HG02852 (cell line): ENCODE data around the gene LCOR.
A peak's percentile ranks its signal among the peaks of the same experiment; 100 is the strongest.
"Not testable (repeated sequence)": the region's sequence is repeated elsewhere in the genome, so short reads cannot be mapped to it uniquely, and the experiment has no call there.

Experiments
- ATAC-seq: cut with Tn5 transposase; IDR thresholded peaks from one replicate; pipeline ENCODE4 v1.9.1; 2021; ENCODE audit warnings: mild to moderate bottlenecking, moderate library complexity; ENCODE audit not compliant: unreplicated experiment

LCOR gene

DNA sequence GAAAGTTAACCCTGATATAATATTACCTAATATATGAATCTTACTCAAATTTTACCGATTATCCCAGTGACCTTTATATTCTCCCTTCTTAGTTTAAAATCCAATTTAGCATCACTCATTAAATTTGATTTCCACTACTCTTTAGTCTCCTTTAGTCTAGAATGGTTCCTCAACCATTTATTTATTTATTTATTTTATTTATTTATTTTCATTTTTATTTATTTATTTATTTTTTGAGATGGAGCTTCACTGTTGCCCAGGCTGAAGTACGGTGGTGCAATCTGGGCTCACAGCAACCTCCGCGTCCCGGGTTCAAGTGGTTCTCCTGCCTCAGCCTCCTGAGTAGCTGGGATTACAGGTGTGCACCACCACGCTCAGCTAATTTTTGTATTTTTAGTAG, 92.8 kb downstream of the LCOR start:
- ATAC-seq: no peak

DNA sequence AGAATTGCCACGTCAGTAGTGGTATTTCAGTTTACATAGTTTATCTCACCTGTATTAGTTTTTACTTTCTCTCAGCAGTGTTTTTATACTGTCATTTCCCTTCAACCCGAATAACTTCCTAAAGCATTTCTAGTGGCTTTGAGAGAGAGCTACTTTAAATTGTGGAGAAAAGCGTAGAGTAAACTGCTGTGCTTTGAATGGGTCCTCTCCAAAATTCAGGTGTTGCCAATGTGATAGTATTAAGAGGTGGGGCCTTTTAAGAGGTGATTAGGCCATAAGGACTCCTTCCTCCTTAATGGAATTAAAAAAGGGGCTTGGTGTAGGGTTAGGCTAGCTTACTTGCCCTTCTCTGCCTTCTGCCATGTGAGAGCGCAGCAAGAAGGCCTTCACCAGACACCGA, 98.4 kb downstream of the LCOR start:
- no peak for ATAC-seq

DNA sequence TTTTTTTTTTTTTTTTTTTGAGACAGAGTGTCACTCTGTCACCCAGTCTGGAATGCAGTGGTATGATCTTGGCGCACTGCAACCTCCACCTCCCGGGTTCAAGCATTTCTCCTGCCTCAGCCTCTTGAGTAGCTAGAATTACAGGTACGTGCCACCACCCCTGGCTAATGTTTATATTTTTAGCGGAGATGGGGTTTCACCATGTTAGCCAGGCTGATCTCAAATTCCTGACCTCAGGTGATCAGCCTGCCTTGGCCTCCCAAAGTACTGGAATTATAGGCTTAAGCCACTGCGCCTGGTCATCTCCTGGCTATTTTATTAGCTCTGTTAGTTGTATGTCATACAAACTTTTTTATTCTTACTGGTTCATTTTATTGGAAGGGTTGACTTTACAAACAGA, 103.0 kb downstream of the LCOR start:
- ATAC-seq: no peak

DNA sequence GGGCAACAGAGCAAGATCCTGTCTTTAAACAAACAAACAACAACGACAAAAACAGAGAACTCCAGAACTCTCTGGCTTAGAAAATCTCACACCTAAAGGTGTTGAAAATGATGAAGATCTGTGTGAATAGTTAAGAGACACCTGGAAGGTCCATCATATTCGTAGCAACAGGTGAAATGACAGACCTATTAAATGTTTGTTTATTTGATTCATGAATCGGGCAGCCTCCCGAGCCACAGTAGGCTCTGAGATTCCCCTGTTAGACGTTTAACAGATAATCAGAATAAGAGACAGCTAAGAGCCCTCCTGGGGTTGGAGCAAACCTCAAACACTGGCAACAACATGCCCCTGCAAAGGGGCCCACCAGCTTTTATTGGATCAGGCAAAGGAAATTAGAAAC, 103.7 kb downstream of the LCOR start:
- no peak for ATAC-seq

DNA sequence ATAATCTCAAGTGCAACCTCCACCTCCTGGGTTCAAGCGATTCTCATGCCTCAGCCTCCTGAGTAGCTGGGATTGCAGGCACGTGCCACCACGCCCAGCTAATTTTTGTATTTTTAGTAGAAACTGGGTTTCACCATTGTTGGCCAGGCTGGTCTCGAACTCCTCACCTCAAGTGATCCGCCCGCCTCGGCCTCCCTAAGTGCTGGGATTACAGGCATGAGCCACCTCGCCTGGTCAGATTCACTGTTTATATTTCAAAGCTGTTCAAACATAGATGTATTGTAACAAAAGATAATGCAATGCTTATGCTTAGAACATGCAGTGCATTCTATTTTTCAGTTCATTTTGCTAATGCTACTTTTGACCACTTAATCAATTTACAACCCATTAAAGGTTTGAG, 111.1 kb downstream of the LCOR start:
- ATAC-seq: not testable (repeated sequence)

DNA sequence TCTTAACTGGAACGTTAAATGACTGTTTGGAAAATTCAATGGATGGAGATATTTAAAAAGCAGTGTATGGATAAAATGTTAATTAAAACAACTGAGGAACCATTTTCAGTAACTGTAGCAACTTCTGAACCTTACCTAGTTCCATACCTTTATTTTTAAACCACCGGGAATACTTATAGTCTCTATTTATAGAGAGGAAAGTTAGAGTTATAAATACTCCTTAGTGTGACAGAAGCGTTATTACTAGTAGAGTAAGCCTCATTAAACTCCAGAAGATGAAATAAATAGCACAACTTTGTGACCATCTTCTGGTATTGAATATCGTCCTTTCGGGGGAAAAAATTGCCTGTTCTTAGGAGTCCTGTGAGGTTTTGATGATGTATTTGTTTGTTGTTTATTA, 114.9 kb downstream of the LCOR start:
- no peak for ATAC-seq

DNA sequence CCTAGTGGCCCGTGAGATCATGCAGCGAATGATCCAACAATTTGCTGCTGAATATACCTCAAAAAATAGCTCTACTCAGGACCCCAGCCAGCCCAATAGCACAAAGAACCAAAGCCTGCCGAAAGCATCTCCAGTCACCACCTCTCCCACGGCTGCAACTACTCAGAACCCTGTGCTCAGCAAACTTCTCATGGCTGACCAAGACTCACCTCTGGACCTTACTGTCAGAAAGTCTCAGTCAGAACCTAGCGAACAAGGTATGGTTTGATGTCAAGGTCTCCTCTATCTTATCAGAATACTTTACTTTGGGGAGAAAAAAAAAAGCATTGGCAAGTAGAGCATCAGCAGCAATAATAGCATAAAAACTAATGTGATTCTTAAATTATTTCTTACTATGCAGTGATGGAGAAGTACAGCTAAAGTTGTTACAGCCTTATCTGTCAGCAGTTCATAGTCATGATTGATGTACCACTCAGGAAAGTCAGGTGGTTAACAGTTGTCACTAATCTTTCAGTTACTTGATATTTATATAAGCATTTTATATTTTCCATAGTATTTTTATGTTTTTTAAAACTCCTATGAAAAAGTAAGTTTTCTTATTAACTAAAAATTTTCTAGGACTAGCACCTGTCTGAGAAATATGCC, 117.1 kb downstream of the LCOR start:
- ATAC-seq: no peak

DNA sequence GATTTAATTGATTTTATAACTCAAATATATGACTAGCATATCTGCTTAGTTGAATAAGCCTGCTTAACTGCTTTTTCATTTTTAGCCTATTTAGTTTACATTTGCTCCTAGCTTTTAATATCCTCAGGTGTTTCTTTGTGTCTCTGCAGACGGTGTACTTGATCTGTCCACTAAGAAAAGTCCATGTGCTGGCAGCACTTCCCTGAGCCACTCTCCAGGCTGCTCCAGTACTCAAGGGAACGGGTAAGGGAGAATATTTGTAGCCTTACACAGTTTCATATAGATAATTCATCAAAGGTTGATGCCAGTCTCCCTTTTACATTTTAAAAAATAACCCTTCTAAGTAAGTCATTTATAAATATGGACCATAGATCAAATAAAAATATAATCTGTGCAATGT, 119.9 kb downstream of the LCOR start:
- ATAC-seq: no peak

DNA sequence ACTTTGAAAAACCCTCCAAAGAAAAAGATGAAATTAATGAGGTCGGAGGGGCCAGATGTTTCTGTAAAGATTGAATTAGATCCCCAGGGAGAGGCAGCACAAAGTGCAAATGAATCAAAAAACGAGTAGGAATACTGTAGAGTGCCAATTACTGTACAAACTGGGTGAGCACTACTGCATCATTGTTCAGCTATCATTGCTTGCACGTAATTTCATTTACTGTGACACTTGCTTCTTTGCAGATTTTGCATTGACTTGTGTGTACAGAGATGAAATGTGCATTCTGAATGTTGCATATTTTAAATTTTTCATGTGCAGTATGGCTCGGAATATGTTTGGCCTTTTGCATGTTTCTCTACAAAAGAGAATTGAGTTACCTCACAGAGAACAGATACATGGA, 123.7 kb downstream of the LCOR start:
- ATAC-seq: no peak

DNA sequence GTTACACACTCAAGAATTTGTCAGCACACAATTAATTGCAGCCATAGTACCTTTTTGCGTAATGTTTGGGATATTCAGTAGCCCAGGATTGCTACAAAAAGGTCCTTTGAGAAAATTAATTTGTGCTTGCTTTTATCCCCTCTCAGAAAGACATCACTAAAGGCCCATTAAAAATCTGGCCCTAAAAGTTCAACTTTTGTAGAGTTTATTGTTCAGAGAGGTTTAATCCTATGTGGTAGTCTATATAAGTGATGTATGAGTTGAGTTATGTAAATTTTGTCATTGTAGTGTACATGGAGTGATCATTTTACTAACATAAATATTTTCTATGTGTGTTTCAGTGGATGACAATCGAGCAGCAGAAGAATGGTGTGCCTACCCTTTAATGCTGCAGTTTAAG, 126.0 kb downstream of the LCOR start:
- no peak for ATAC-seq

DNA sequence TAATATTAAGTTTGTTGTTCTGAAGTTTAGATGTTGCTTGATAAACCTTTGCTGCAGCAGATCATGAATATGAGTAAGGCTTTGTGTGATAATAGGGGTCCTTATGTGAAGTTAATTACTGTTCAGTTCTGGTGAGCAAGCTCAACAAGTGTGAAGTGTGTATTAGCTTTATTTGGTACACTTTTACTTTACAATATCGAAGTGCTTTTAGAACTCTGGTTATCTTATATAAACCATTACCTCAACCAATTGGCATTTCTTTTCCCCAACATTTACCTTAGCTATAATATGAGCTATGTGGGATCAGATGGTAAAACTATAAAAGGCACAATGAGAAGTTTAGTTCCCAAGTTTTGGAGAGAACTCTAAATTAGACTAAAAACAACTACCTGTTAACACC, 127.6 kb downstream of the LCOR start:
- ATAC-seq: no peak

DNA sequence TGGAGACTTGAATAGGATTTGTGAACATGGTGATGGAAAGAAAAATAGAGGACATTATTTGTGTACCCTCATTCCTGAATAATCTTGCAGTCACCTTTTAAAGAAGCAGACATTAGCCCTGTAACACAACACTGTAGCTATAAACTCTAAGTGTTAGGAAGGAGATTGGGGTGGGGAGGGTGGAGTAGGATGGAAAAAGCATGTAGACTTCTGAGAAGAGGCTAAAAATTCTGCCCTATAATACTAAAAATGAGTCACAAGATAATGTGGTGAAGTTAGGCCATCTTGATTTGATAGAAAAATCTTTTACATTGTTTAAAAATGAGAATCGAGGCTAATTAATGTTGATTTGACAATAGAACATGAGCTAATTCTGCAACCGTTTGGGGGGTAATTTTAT, 128.8 kb downstream of the LCOR start:
- no peak for ATAC-seq

DNA sequence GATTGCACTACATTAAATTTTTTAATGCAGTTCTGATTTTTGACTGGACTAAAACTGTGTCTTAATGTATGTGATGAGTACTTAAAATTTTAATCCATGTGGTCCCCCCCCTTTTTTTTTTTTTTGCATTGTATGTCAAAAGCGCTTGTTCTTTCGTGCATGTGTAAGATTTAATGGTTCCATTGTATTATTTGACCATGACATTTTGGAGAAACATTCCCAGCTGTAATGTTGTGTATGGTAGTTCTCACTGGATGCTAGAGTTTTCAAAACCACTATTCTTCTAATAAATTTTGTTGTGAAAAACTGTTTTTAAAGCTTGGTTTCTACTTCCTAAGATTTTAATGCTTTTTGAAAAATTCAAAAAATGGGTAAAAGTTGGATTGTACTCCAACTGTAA, 132.0 kb downstream of the LCOR start:
- no peak for ATAC-seq

DNA sequence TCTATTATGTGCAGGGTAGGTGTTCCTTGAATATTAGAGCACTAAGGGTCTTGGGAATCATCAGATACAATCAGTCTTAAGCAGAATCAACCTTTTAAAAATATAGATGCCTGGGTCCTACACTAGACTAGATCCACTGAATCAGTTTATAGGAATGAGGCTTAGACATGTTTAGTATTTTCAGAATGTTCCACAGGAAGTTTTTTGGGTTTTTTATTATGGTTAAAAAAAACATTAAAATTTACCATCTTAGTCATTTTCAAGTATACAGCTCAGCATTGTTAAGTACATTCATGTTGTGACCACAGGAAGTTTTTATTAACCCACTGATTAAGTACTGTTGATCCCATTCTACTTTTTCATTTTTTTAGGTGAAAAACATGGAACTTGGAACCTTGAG, 135.7 kb downstream of the LCOR start:
- no peak for ATAC-seq

DNA sequence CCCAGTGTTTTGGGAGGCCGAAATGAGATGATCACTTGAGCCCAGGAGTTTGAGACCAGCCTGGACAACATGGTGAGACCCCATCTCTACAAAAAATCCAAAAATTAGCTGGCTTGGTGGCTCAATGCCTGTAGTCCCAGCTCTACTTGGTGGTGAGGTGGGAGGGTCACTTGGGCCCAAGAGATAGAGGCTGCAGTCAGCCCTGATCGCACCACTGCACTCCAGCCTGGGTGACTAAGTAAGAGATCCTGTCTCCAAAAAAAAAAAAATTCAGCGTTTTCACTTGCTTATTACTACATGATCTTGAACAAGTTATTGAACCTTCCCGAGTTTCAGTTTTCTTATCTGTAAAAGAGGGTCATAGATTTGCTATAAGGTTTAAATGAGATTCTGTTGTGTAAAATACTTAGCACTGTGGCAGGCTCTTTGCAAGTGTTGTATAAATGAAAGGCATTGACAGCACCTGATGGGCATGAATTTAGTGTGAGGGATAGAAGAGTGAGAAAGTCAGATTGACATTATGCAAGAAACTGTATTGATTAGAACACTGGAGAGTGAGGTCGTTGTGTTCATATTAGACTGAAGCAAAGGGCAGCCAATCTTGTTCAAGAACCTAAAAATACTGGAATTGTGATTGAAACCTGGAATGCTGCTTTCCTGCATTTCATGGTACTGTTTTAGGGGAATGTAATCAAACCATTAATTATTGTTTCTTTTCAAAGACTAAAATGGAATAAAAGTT, 136.8 kb downstream of the LCOR start:
- no peak for ATAC-seq

DNA sequence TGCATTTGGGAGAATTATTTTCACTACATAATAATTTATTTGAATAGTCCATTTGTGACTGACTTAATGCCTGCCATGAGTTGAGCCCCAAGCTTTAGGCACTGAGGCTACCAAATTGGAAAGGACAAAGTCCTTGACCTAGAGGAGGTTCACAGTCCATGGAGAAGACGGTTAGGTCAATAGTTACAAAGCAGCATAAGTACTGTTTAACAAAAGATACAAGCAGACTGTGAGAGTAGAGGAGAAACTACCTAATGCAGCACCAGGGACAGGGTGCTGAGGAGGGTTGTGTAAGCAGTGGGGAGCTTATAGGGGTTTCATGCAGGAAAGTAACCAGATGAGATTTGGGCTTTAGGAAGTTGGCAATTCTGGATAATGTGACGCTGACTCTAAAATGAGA, 139.2 kb downstream of the LCOR start:
- no peak for ATAC-seq

DNA sequence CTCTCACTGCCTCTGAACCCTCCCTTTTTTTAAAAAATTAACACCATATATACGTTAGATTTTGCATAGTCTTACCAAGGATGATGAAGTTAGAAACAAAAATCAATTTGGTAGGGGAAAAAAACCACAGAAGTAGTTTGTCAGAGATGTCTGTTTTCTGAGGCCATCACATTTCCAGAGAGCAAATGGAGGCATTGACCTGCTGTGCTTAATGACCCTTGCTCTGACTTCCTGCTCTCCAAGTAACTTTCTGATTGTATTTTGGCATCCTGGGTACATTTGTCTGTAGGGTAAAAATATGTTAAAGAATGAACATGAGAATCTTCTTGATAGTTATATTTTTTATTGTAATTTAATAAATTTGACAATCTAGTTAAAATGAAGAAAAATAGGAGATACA, 140.2 kb downstream of the LCOR start:
- ATAC-seq: no peak

DNA sequence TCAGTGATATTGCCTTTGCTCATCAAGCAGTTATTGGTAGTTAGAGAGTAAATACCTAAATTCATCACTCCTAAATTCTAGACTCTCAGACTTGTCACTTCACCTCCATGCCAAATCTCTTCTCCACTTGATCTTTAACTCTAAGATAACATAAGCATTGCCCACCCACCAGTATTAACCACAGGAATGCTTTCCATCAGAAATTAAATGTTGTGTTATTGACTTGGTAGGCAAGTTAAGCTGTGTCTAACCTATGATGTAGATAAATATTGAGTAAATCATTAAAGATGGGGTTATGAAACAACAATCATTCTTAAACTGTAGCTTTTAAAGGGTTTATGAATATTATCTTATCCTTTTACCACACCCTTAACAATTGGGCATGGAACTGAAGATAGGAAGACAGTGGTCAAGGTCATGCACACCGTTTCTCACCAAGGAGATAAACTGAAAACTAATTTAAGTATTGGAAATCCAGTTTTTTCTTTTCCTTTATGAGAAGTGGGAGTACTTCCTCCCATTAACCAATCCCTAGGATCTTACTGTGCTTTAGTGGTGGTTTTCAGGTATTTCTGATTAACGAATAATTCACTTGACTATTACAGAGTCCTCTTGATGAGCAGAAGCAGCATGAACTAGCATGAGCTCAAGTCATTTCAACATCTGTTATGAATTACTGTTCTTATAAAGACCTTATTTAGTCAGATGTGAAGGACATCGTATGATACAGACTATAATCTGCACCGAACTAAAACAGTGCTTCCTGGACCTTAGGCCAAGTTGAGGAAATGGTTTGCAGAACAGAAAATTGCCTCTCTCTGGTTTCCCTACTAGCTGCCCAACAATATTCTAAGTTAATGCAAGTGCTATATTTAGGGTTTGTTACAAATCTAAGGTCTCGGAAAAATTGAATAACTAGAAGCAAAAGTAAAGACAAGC, 142.0 kb downstream of the LCOR start:
- ATAC-seq: no peak

DNA sequence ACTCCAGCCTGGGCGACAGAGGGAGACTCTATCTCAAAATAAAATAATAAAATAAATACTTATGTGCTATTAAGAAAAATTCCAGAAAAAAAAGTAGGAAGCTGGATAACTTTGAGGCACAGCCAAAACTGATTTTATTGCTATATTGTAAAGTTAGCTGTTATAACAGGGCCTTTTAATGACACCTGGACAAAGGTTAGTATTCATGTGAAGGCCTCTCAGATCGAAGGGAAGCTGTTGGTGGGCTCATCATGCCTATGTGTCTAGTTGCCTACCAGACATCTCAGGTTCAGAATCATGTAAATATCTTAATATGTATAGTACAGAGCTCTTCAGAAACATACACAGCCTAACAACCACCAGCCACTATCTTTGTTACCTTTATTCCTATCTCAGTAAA, 143.0 kb downstream of the LCOR start:
- no peak for ATAC-seq

DNA sequence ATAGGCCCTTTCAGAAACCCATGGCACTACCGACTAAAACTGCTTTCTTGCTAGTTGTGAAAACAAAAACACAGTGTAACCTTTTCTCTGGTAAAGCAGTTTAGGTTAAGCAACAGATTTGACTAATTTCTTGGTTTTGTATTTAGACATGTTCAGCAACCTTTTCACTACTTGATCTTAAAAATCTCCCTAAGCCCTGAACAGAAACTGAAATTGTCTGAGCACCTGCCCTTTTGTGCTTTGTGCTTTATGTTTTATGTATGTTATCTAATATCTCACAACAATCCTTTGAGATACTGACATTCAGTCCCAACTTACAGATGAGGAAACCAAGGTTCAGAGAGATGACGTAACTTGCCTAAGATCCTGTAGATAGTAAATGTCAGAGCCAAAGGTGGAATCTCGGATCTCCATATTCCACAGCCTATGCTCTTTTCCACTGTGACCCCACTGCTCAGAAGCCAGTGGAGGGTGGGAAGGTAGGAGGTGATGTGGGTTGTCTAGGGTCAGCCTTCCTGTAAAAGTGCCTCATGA, 146.6 kb downstream of the LCOR start:
- peak; percentile 74 for ATAC-seq

DNA sequence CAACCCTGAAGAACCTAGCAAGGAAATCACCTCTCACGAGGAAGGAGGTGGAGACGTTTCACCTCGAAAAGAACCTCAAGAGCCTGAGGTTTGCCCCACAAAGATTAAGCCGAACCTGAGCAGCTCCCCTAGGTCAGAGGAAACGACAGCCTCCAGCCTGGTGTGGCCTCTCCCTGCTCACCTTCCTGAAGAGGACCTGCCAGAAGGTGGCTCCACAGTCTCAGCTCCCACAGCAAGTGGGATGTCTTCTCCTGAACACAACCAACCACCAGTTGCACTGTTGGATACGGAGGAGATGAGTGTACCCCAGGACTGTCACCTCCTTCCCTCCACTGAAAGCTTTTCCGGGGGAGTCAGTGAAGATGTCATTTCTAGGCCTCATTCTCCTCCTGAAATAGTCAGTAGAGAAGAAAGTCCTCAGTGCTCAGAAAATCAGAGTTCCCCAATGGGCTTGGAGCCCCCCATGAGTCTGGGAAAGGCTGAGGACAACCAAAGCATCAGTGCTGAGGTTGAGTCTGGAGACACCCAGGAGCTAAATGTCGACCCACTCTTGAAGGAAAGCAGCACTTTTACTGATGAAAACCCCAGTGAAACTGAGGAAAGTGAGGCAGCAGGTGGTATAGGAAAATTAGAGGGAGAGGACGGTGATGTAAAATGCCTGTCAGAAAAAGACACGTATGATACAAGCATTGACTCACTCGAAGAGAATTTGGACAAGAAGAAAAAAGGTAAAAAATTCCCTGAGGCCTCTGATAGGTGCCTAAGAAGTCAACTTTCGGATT, 150.2 kb downstream of the LCOR start:
- no peak for ATAC-seq
